ENCODE measurements around the gene DDX1.
"Not testable (repeated sequence)": the region's sequence is repeated elsewhere in the genome, so short reads cannot be mapped to it uniquely, and the experiment has no call there.

The DDX1 gene

DNA sequence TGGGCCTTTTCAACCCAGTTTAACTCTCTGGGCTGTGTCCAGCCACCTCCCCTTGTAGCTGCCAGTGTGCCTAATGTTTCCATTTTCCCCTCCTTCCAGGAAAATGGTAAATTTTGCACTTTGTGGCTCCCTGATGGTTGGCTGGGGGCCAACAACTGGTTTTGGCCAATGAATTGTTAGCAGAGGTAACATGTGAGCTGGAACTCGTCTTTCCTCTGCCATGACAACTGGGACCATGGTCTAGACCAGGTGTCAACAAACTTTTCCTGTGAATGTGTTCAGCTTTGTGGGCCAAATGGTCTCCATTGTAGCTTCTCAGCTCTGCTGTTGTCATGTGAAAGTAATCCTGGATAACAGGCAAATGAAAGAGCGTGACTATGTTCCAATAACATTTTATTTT is 87.2 kb downstream of the DDX1 start:
- DNase-seq, result no peak

DNA sequence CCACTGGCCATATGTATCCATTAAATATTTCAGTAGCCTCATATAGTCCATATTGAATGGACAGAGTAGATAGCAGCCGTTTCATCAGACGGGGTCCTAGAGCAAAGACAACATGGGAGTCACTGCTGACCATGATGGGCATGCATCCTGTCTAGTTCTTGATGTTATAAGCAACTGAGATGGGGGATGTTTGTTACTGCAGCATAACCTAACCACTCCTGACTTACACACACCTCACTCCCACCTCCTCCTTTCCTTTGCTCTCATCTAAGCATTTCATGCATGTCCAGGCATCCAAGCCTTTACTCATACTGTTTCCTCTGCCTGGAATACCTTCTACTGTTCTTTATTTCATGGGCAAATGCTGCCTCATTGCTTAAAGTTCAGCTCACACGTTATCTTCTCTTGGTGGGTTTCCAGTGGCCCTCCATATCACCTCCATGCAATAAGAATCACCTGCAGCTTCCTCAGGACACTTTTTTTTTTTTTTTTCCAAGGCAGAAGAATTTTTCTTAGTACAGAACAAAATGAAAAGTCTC is 87.8 kb downstream of the DDX1 start:
- DNase-seq, result no peak

GRCh38 chr2:15680132-15680531 is 88.5 kb downstream of the DDX1 start:
- not testable (repeated sequence) for DNase-seq

Measured in fibroblast of skin of right biceps (primary cell).